Lower lobe of right lung (tissue), 2 donors: ENCODE results near the gene PRMT7. TPM values are rescaled to one million over a fixed set of nuclear protein-coding genes. Genes with fewer than 3 reads are reported as not detected.

Source experiments
- ATAC-seq, 2 donors: fragments of 200-7000 bp; cut with Tn5 transposase; one replicate each; pipeline ENCODE4 v1.9.1; 2020 to 2022; ENCODE audit warnings: mild to moderate bottlenecking in 2 of 2, moderate library complexity in 2 of 2
- DNase-seq: peaks from one replicate; pipeline ENCODE4 v3.0.0-alpha.2; 2020
- H3K27ac ChIP-seq: fragments of 200-600 bp; one replicate; pipeline ENCODE4 v1.8.0; 2022
- H3K27me3 ChIP-seq: fragments of 200-600 bp; one replicate; pipeline ENCODE4 v1.8.0; 2022; ENCODE audit warnings: low read depth
- H3K36me3 ChIP-seq: fragments of 200-600 bp; one replicate; pipeline ENCODE4 v1.8.0; 2022; ENCODE audit warnings: mild to moderate bottlenecking
- H3K4me1 ChIP-seq: fragments of 200-600 bp; one replicate; pipeline ENCODE4 v1.8.0; 2022
- H3K4me3 ChIP-seq: fragments of 200-600 bp; one replicate; pipeline ENCODE4 v1.8.0; 2022; ENCODE audit warnings: mild to moderate bottlenecking
- H3K9me3 ChIP-seq: fragments of 200-600 bp; one replicate; pipeline ENCODE4 v1.8.0; 2022
- intact Hi-C: fragments of 100-400 bp; cut with DNase I; formaldehyde crosslinking; loops from one replicate; pipeline ENCODE4 v1.11.0; 2022
- total RNA-seq: library from RNA; stranded (reverse); fragmentation: NEBNext Ultra II Directional; extraction: Animal tissue kit (Norgen Biotek cat#: 25700); gene quantifications from one replicate; pipeline ENCODE4 v1.2.1, GENCODE V29; 2021
- TF ChIP-seq, protein P1 (sequence below): fragments of 200-600 bp; IDR thresholded peaks from one replicate; pipeline ENCODE4 v1.8.0; 2022; ENCODE audit warnings: antibody characterized with exemption, mild to moderate bottlenecking
- donor health status: DM: no; HTN: yes; CAD: no; lungs with severe emphysema.

Gene PRMT7
- total RNA-seq, 1 donor from 2014 or later = 36.1 TPM

DNA sequence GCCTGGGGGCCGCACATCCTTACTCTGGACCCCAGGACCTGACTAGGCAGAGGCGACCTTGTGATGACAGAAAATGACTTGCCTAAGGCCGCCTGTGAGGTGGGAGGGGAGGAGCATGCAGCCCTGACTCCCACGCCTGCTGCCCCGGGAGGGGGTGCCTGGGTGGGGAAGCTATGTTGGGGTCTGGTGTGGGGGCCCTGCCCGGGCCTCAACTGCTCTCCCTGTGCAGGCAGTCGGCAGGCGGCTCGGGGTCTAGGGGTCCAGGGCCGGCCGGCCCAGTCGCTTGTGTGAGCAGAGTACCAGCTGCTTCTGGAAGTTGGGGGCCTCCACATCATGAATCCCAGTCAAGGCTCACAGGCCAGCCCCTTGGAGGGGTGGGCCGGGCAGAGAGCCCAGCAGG, 48.1 kb downstream of the PRMT7 start:
- Histone ChIP-seq H3K27ac (no peak overlapping the region), H3K36me3 (peaks cover 59% of the 10 kb centered on the region), H3K4me1 (peaks cover 23% of the 10 kb centered on the region), H3K4me3 (no peak overlapping the region), H3K27me3 (no peaks in the 10 kb centered on the region), H3K9me3 (no peaks in the 10 kb centered on the region)
- intact Hi-C loops = no loop called here
- ATAC-seq = no peak
- TF ChIP-seq, protein P1, sequence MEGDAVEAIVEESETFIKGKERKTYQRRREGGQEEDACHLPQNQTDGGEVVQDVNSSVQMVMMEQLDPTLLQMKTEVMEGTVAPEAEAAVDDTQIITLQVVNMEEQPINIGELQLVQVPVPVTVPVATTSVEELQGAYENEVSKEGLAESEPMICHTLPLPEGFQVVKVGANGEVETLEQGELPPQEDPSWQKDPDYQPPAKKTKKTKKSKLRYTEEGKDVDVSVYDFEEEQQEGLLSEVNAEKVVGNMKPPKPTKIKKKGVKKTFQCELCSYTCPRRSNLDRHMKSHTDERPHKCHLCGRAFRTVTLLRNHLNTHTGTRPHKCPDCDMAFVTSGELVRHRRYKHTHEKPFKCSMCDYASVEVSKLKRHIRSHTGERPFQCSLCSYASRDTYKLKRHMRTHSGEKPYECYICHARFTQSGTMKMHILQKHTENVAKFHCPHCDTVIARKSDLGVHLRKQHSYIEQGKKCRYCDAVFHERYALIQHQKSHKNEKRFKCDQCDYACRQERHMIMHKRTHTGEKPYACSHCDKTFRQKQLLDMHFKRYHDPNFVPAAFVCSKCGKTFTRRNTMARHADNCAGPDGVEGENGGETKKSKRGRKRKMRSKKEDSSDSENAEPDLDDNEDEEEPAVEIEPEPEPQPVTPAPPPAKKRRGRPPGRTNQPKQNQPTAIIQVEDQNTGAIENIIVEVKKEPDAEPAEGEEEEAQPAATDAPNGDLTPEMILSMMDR = no peak
- no peak for DNase-seq

GRCh38 chr16:68359398-68360191, 48.8 kb downstream of the PRMT7 start:
- no peak for DNase-seq
- TF ChIP-seq, protein P1 = no peak
- peaks cover 29% of the 10 kb centered on the region for H3K4me1 ChIP-seq
- no peaks in the 10 kb centered on the region for H3K9me3 ChIP-seq
- H3K27me3 ChIP-seq = no peaks in the 10 kb centered on the region
- no peak for ATAC-seq
- peaks cover 52% of the 10 kb centered on the region for H3K36me3 ChIP-seq
- intact Hi-C loops = no loop called here
- no peak overlapping the region for H3K4me3 ChIP-seq
- H3K27ac ChIP-seq = no peak overlapping the region

GRCh38 chr16:68360547-68360946, 49.7 kb downstream of the PRMT7 start:
- ATAC-seq (no peak), DNase-seq (no peak)
- Histone ChIP-seq H3K27me3 (no peaks in the 10 kb centered on the region), H3K4me1 (peaks cover 38% of the 10 kb centered on the region), H3K9me3 (no peaks in the 10 kb centered on the region), H3K27ac (no peak overlapping the region), H3K4me3 (no peak overlapping the region), H3K36me3 (peaks cover 43% of the 10 kb centered on the region)
- intact Hi-C loops = no loop called here
- TF ChIP-seq, protein P1 = no peak

DNA sequence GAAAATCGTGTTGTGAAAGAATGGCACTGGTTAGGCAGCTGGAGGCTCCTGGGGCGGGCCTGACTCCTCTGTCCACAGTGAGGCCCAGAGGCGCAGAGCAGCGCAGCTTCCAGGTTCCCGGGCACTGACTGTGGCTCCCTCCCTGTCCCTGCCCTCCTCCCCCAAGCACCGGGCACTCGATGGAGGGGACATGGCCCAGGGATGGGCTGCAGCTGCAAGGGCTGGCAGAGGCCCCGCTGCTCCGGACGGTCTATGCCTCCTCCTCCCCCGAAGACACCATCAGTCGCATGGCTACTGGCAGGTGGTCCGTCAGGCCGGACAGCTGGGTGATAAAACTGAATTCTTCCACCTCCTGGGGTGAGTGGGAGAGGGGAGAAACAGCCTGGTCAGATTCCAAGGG, 50.1 kb downstream of the PRMT7 start:
- TF ChIP-seq, protein P1 = no peak
- H3K36me3 ChIP-seq = peaks cover 39% of the 10 kb centered on the region
- intact Hi-C loops = no loop called here
- H3K4me1 ChIP-seq = peaks cover 35% of the 10 kb centered on the region
- no peak for DNase-seq
- no peaks in the 10 kb centered on the region for H3K9me3 ChIP-seq
- ATAC-seq = no peak
- no peaks in the 10 kb centered on the region for H3K27me3 ChIP-seq
- no peak overlapping the region for H3K4me3 ChIP-seq
- no peak overlapping the region for H3K27ac ChIP-seq

DNA sequence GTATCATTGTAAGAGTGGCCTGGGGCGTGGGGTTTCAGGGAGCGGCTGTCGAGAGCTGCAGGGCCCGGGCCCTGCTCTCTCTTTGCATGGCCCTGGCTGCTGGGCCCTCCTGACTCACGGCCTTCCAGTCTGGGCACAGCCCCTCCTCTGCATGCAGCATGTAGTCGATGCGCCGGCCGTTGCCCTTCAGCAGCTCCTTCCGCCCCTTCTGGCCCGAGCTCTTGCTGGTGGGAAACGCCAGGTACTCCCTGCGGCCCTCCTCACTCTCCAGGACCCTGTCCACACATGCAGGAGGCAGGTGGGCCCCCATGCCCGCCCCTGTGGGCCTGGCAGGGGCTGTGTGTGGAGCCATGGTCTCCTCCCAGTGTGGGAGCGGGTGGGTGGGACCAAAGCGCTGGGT, 50.7 kb downstream of the PRMT7 start:
- peaks cover 33% of the 10 kb centered on the region for H3K36me3 ChIP-seq
- H3K27ac ChIP-seq = no peak overlapping the region
- TF ChIP-seq, protein P1 = no peak
- H3K4me3 ChIP-seq = no peak overlapping the region
- intact Hi-C loops = no loop called here
- DNase-seq = no peak
- ATAC-seq = no peak
- no peaks in the 10 kb centered on the region for H3K9me3 ChIP-seq
- H3K27me3 ChIP-seq = no peaks in the 10 kb centered on the region
- peaks cover 29% of the 10 kb centered on the region for H3K4me1 ChIP-seq
